Measurements from ENCODE around the gene PRKCH. TPM values are rescaled to one million over a fixed set of nuclear protein-coding genes. Genes with fewer than 3 reads are reported as not detected.

PRKCH gene
- total RNA-seq, 1 experiment from 2014 or later = 2.7 TPM

- no peaks in the 10 kb centered on the region for H3K36me3 ChIP-seq (ENCODE audit: control insufficient read depth, insufficient read depth, low read length)
- in situ Hi-C loops (cut with HindIII; ENCODE audit: low pct_unique_long_range_greater_than_20kb, low sequenced_read_pairs) = no loop called here
- POLR2A ChIA-PET = no interaction called here
- no peak overlapping the region for H3K4me3 ChIP-seq (ENCODE audit: low read depth in 2 of 2, low read length in 2 of 2)
- ATAC-seq = no peak
- H3K27ac ChIP-seq (ENCODE audit: low read length) = no peak overlapping the region
- intact Hi-C loops (cut with micrococcal nuclease; ENCODE audit: unreplicated experiment) = no loop called here
- H3K9me3 ChIP-seq (ENCODE audit: control insufficient read depth, insufficient read depth, low read depth, low read length) = no peaks in the 10 kb centered on the region
- DNase-seq (ENCODE audit: low read depth, low spot score) = no peak
- no TSS peak for BruUV-seq (replicated peaks)
- TF ChIP-seq, protein P1, sequence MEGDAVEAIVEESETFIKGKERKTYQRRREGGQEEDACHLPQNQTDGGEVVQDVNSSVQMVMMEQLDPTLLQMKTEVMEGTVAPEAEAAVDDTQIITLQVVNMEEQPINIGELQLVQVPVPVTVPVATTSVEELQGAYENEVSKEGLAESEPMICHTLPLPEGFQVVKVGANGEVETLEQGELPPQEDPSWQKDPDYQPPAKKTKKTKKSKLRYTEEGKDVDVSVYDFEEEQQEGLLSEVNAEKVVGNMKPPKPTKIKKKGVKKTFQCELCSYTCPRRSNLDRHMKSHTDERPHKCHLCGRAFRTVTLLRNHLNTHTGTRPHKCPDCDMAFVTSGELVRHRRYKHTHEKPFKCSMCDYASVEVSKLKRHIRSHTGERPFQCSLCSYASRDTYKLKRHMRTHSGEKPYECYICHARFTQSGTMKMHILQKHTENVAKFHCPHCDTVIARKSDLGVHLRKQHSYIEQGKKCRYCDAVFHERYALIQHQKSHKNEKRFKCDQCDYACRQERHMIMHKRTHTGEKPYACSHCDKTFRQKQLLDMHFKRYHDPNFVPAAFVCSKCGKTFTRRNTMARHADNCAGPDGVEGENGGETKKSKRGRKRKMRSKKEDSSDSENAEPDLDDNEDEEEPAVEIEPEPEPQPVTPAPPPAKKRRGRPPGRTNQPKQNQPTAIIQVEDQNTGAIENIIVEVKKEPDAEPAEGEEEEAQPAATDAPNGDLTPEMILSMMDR (IDR thresholded peaks at IDR 0.05) = no peak
- no peak for TF ChIP-seq SIN3A (IDR thresholded peaks at IDR 0.05; ENCODE audit: borderline replicate concordance, insufficient read depth, low read depth, low read length)
- TF ChIP-seq, protein P2, sequence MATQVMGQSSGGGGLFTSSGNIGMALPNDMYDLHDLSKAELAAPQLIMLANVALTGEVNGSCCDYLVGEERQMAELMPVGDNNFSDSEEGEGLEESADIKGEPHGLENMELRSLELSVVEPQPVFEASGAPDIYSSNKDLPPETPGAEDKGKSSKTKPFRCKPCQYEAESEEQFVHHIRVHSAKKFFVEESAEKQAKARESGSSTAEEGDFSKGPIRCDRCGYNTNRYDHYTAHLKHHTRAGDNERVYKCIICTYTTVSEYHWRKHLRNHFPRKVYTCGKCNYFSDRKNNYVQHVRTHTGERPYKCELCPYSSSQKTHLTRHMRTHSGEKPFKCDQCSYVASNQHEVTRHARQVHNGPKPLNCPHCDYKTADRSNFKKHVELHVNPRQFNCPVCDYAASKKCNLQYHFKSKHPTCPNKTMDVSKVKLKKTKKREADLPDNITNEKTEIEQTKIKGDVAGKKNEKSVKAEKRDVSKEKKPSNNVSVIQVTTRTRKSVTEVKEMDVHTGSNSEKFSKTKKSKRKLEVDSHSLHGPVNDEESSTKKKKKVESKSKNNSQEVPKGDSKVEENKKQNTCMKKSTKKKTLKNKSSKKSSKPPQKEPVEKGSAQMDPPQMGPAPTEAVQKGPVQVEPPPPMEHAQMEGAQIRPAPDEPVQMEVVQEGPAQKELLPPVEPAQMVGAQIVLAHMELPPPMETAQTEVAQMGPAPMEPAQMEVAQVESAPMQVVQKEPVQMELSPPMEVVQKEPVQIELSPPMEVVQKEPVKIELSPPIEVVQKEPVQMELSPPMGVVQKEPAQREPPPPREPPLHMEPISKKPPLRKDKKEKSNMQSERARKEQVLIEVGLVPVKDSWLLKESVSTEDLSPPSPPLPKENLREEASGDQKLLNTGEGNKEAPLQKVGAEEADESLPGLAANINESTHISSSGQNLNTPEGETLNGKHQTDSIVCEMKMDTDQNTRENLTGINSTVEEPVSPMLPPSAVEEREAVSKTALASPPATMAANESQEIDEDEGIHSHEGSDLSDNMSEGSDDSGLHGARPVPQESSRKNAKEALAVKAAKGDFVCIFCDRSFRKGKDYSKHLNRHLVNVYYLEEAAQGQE (IDR thresholded peaks at IDR 0.05; ENCODE audit: insufficient read depth in 1 of 2, low read depth in 2 of 2, low read length in 1 of 2) = no peak
- no peak for TF ChIP-seq TCF7L2 (IDR thresholded peaks at IDR 0.05; ENCODE audit: low read depth, low read length)
- TF ChIP-seq POLR2AphosphoS5 (IDR thresholded peaks at IDR 0.05; ENCODE audit: low read depth, low read length) = no peak
- no peaks in the 10 kb centered on the region for H3K27me3 ChIP-seq (ENCODE audit: control insufficient read depth, insufficient read depth, low read length)
- no peaks in the 10 kb centered on the region for H3K4me1 ChIP-seq (ENCODE audit: control insufficient read depth, insufficient read depth, low read length)
- CTCF ChIA-PET = no interaction called here
Observed at GRCh38 chr14:61368114-61368710, 46.8 kb downstream of the PRKCH start.

DNA sequence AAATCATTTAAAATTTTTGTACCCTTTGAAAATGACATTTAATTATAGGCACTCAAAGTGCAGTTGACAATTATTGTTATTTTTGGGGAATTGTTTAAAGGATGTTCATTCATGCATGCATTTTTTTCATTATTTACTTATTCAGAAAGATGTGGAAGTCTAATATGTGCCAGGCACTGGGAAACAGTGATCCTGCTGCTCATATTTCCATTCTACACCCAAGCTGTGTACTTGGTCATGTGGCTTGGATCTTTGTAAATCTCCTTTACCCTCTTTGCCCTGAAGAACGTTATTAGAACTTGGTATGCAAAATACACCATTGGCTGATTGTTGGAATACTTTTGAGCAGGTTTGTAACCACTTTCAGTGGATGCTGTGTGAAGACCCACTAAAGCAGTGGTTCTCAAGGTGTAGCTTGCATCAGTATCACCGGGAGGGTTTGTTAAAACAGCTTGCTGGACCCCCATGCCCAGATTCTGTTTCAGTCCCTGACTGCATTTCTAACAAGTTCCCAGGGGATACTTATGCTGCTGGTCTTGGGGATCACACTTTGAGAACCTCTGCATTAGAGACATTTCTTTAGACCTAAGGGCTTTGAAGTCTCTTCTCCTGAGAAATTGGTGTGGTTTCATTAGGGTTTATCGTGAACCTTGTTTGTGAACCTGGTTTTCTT is 47.5 kb downstream of the PRKCH start:
- Histone ChIP-seq H3K27ac (ENCODE audit: low read length) (no peak overlapping the region), H3K4me1 (ENCODE audit: control insufficient read depth, insufficient read depth, low read length) (no peaks in the 10 kb centered on the region), H3K9me3 (ENCODE audit: control insufficient read depth, insufficient read depth, low read depth, low read length) (no peaks in the 10 kb centered on the region), H3K4me3 (ENCODE audit: low read depth in 2 of 2, low read length in 2 of 2) (no peak overlapping the region), H3K36me3 (ENCODE audit: control insufficient read depth, insufficient read depth, low read length) (no peaks in the 10 kb centered on the region), H3K27me3 (ENCODE audit: control insufficient read depth, insufficient read depth, low read length) (no peaks in the 10 kb centered on the region)
- ChIA-PET CTCF (no interaction called here), POLR2A (interaction anchor here (0.6 kb wide), 1 partner anchor 75 kb away, joined by 3 read pairs; no protein-coding TSS in a partner anchor)
- no peak for ATAC-seq
- intact Hi-C loops (cut with micrococcal nuclease; ENCODE audit: unreplicated experiment) (no loop called here), in situ Hi-C loops (cut with HindIII; ENCODE audit: low pct_unique_long_range_greater_than_20kb, low sequenced_read_pairs) (no loop called here)
- no TSS peak for BruUV-seq (replicated peaks)
- no peak for DNase-seq (ENCODE audit: low read depth, low spot score)
- TF ChIP-seq POLR2AphosphoS5 (IDR thresholded peaks at IDR 0.05; ENCODE audit: low read depth, low read length) (no peak), SIN3A (IDR thresholded peaks at IDR 0.05; ENCODE audit: borderline replicate concordance, insufficient read depth, low read depth, low read length) (no peak), TCF7L2 (IDR thresholded peaks at IDR 0.05; ENCODE audit: low read depth, low read length) (no peak)

GRCh38 chr14:61369454-61369810 is 48.1 kb downstream of the PRKCH start:
- no peak overlapping the region for H3K4me3 ChIP-seq (ENCODE audit: low read depth in 2 of 2, low read length in 2 of 2)
- H3K36me3 ChIP-seq (ENCODE audit: control insufficient read depth, insufficient read depth, low read length) = no peaks in the 10 kb centered on the region
- no TSS peak for BruUV-seq (replicated peaks)
- in situ Hi-C loops (cut with HindIII; ENCODE audit: low pct_unique_long_range_greater_than_20kb, low sequenced_read_pairs) = no loop called here
- ATAC-seq = no peak
- no peak for DNase-seq (ENCODE audit: low read depth, low spot score)
- intact Hi-C loops (cut with micrococcal nuclease; ENCODE audit: unreplicated experiment) = no loop called here
- POLR2A ChIA-PET = no interaction called here
- CTCF ChIA-PET = no interaction called here
- no peak overlapping the region for H3K27ac ChIP-seq (ENCODE audit: low read length)
- H3K27me3 ChIP-seq (ENCODE audit: control insufficient read depth, insufficient read depth, low read length) = no peaks in the 10 kb centered on the region
- TF ChIP-seq, protein P2 (IDR thresholded peaks at IDR 0.05; ENCODE audit: insufficient read depth in 1 of 2, low read depth in 2 of 2, low read length in 1 of 2) = no peak
- TF ChIP-seq POLR2AphosphoS5 (IDR thresholded peaks at IDR 0.05; ENCODE audit: low read depth, low read length) (no peak), TCF7L2 (IDR thresholded peaks at IDR 0.05; ENCODE audit: low read depth, low read length) (no peak), SIN3A (IDR thresholded peaks at IDR 0.05; ENCODE audit: borderline replicate concordance, insufficient read depth, low read depth, low read length) (no peak)
- TF ChIP-seq, protein P1 (IDR thresholded peaks at IDR 0.05) = no peak
- H3K9me3 ChIP-seq (ENCODE audit: control insufficient read depth, insufficient read depth, low read depth, low read length) = no peaks in the 10 kb centered on the region
- H3K4me1 ChIP-seq (ENCODE audit: control insufficient read depth, insufficient read depth, low read length) = no peaks in the 10 kb centered on the region

Data from Panc1 (cell line).